Activated T-helper 2 cell treated with anti-CD3 and anti-CD28 coated beads, Interferon-gamma antibody, Interleukin-2, Interleukin-4, amounts not matched to agents 10 μg/mL and 5 μg/mL and 100 μg/mL, durations not matched to agents 14 hours and 24 hours and 36 hours (primary cell): Measurements from ENCODE around the gene HSD17B8. TPM values are rescaled to one million over a fixed set of nuclear protein-coding genes. Genes with fewer than 3 reads are reported as not detected.

Source experiments
- DNase-seq: peaks from one replicate; pipeline ENCODE4 v3.0.0; 2021; ENCODE audit warnings: low spot score
- H3K27ac Mint-ChIP-seq: one replicate; pipeline ENCODE4 v1.8.0; 2021; ENCODE audit warnings: mixed read lengths
- H3K27me3 Mint-ChIP-seq: one replicate; pipeline ENCODE4 v1.8.0; 2021; ENCODE audit warnings: low read depth, mixed read lengths
- H3K36me3 Mint-ChIP-seq: one replicate; pipeline ENCODE4 v1.8.0; 2021; ENCODE audit warnings: low read depth, mixed read lengths
- H3K4me1 Mint-ChIP-seq: one replicate; pipeline ENCODE4 v1.8.0; 2021; ENCODE audit warnings: low read depth, mixed read lengths
- H3K4me3 Mint-ChIP-seq: one replicate; pipeline ENCODE4 v1.8.0; 2021; ENCODE audit warnings: low read depth, mild to moderate bottlenecking, moderate library complexity, mixed read lengths
- H3K9me3 Mint-ChIP-seq: one replicate; pipeline ENCODE4 v1.8.0; 2021; ENCODE audit warnings: mixed read lengths
- intact Hi-C: fragments of 100-400 bp; cut with micrococcal nuclease; formaldehyde crosslinking; loops from one replicate; pipeline ENCODE4 v1.15.1; 2023
- total RNA-seq: library from RNA; stranded (reverse); gene quantifications from 2 replicates; pipeline ENCODE4 v1.2.3, GENCODE V29; 2022

The HSD17B8 gene
- total RNA-seq, 1 donor from 2014 or later, result 14.7 TPM

- H3K4me1 Mint-ChIP-seq, result no peaks in the 10 kb centered on the region
- H3K36me3 Mint-ChIP-seq, result no peaks in the 10 kb centered on the region
- no peaks in the 10 kb centered on the region for H3K9me3 Mint-ChIP-seq
- H3K27ac Mint-ChIP-seq, result no peak overlapping the region
- intact Hi-C loops, result no loop called here
- no peak for DNase-seq
- H3K4me3 Mint-ChIP-seq, result no peak overlapping the region
- H3K27me3 Mint-ChIP-seq, result peaks cover 2% of the 10 kb centered on the region
These were observed 29.7 kb upstream of the HSD17B8 start for GRCh38 chr6:33174784-33175183.

- no peak overlapping the region for H3K4me3 Mint-ChIP-seq
- no peaks in the 10 kb centered on the region for H3K9me3 Mint-ChIP-seq
- H3K4me1 Mint-ChIP-seq, result no peaks in the 10 kb centered on the region
- intact Hi-C loops, result no loop called here
- H3K27ac Mint-ChIP-seq, result no peak overlapping the region
- DNase-seq, result no peak
- no peaks in the 10 kb centered on the region for H3K36me3 Mint-ChIP-seq
- peaks cover 2% of the 10 kb centered on the region for H3K27me3 Mint-ChIP-seq
These were observed 28.9 kb upstream of the HSD17B8 start for GRCh38 chr6:33175436-33176069.

GRCh38 chr6:33176906-33177305, 27.5 kb upstream of the HSD17B8 start:
- no peak overlapping the region for H3K4me3 Mint-ChIP-seq
- no peak overlapping the region for H3K27ac Mint-ChIP-seq
- H3K36me3 Mint-ChIP-seq, result no peaks in the 10 kb centered on the region
- H3K27me3 Mint-ChIP-seq, result peaks cover 2% of the 10 kb centered on the region
- DNase-seq, result no peak
- no peaks in the 10 kb centered on the region for H3K9me3 Mint-ChIP-seq
- intact Hi-C loops, result no loop called here
- H3K4me1 Mint-ChIP-seq, result no peaks in the 10 kb centered on the region

- Mint-ChIP-seq H3K27ac (no peak overlapping the region), H3K36me3 (peaks cover 3% of the 10 kb centered on the region), H3K4me1 (peaks cover 2% of the 10 kb centered on the region), H3K4me3 (no peak overlapping the region), H3K27me3 (peaks cover 2% of the 10 kb centered on the region), H3K9me3 (peaks cover 2% of the 10 kb centered on the region)
- no peak for DNase-seq
- intact Hi-C loops, result no loop called here
These were observed 26.7 kb upstream of the HSD17B8 start for GRCh38 chr6:33177552-33178446.

- Mint-ChIP-seq H3K36me3 (peaks cover 14% of the 10 kb centered on the region), H3K4me3 (no peak overlapping the region), H3K4me1 (peaks cover 13% of the 10 kb centered on the region), H3K9me3 (peaks cover 14% of the 10 kb centered on the region), H3K27ac (no peak overlapping the region), H3K27me3 (peaks cover 2% of the 10 kb centered on the region)
- intact Hi-C loops, result no loop called here
- DNase-seq, result no peak
These were observed 25.5 kb upstream of the HSD17B8 start for GRCh38 chr6:33178755-33179475.

GRCh38 chr6:33181141-33181540, 23.3 kb upstream of the HSD17B8 start:
- H3K36me3 Mint-ChIP-seq, result peaks cover 14% of the 10 kb centered on the region
- intact Hi-C loops, result no loop called here
- no peak overlapping the region for H3K4me3 Mint-ChIP-seq
- peaks cover 13% of the 10 kb centered on the region for H3K4me1 Mint-ChIP-seq
- H3K27me3 Mint-ChIP-seq, result peaks cover 7% of the 10 kb centered on the region
- no peak overlapping the region for H3K27ac Mint-ChIP-seq
- no peak for DNase-seq
- H3K9me3 Mint-ChIP-seq, result peaks cover 23% of the 10 kb centered on the region

- no peak for DNase-seq
- peak overlapping the region; percentile 23 for H3K4me3 Mint-ChIP-seq
- H3K27ac Mint-ChIP-seq, result peak overlapping the region; percentile 93
- intact Hi-C loops, result no loop called here
- peaks cover 23% of the 10 kb centered on the region for H3K9me3 Mint-ChIP-seq
- peaks cover 20% of the 10 kb centered on the region for H3K4me1 Mint-ChIP-seq
- peaks cover 14% of the 10 kb centered on the region for H3K36me3 Mint-ChIP-seq
- H3K27me3 Mint-ChIP-seq, result peaks cover 19% of the 10 kb centered on the region
These were observed 21.3 kb upstream of the HSD17B8 start for GRCh38 chr6:33183071-33183683.

- intact Hi-C loops, result no loop called here
- Mint-ChIP-seq H3K4me3 (no peak overlapping the region), H3K36me3 (peaks cover 14% of the 10 kb centered on the region), H3K4me1 (peaks cover 20% of the 10 kb centered on the region), H3K27ac (no peak overlapping the region), H3K9me3 (peaks cover 23% of the 10 kb centered on the region), H3K27me3 (peaks cover 29% of the 10 kb centered on the region)
- DNase-seq, result no peak
These were observed 19.3 kb upstream of the HSD17B8 start for GRCh38 chr6:33185190-33185589.

- Mint-ChIP-seq H3K27me3 (peaks cover 33% of the 10 kb centered on the region), H3K4me3 (no peak overlapping the region), H3K9me3 (peaks cover 23% of the 10 kb centered on the region), H3K4me1 (peaks cover 20% of the 10 kb centered on the region), H3K27ac (no peak overlapping the region), H3K36me3 (peaks cover 14% of the 10 kb centered on the region)
- DNase-seq, result no peak
- intact Hi-C loops, result no loop called here
These were observed 18.7 kb upstream of the HSD17B8 start for GRCh38 chr6:33185654-33186187.

- H3K9me3 Mint-ChIP-seq, result peaks cover 21% of the 10 kb centered on the region
- intact Hi-C loops, result no loop called here
- no peak overlapping the region for H3K27ac Mint-ChIP-seq
- H3K36me3 Mint-ChIP-seq, result peaks cover 11% of the 10 kb centered on the region
- H3K4me3 Mint-ChIP-seq, result no peak overlapping the region
- peaks cover 19% of the 10 kb centered on the region for H3K4me1 Mint-ChIP-seq
- peaks cover 50% of the 10 kb centered on the region for H3K27me3 Mint-ChIP-seq
- no peak for DNase-seq
These were observed 16.6 kb upstream of the HSD17B8 start for GRCh38 chr6:33187809-33188208.

GRCh38 chr6:33189164-33189563, 15.3 kb upstream of the HSD17B8 start:
- no peak for DNase-seq
- intact Hi-C loops, result no loop called here
- Mint-ChIP-seq H3K4me1 (peaks cover 10% of the 10 kb centered on the region), H3K4me3 (no peak overlapping the region), H3K36me3 (peaks cover 9% of the 10 kb centered on the region), H3K9me3 (peaks cover 7% of the 10 kb centered on the region), H3K27me3 (peaks cover 55% of the 10 kb centered on the region), H3K27ac (no peak overlapping the region)

- Mint-ChIP-seq H3K4me1 (peaks cover 10% of the 10 kb centered on the region), H3K9me3 (peaks cover under 1% of the 10 kb centered on the region), H3K36me3 (peaks cover 15% of the 10 kb centered on the region), H3K27ac (no peak overlapping the region), H3K4me3 (no peak overlapping the region), H3K27me3 (peaks cover 53% of the 10 kb centered on the region)
- intact Hi-C loops, result no loop called here
- DNase-seq, result no peak
These were observed 14.6 kb upstream of the HSD17B8 start for GRCh38 chr6:33189625-33190448.
